ENCODE measurements around the gene PDE8A. TPM values are rescaled to one million over a fixed set of nuclear protein-coding genes. Genes with fewer than 3 reads are reported as not detected.
"Not testable (repeated sequence)": the region's sequence is repeated elsewhere in the genome, so short reads cannot be mapped to it uniquely, and the experiment has no call there.

Gene PDE8A
- total and polyA plus RNA-seq, 10 of the 15 experiments (the other 5 are each of a cell fraction or from before 2014, with no cell fraction given): 6.7 to 69.2 (median 27.2) TPM

- ChIA-PET RAD21 (ENCODE audit: unreplicated experiment) (no interaction called here), POLR2A (no interaction called here)
- 30% methylated on average over 3 of the region's 3 CpGs for WGBS (ENCODE audit: insufficient coverage, insufficient replicate concordance, low lambda C conversion rate, missing lambda C conversion rate)
These were observed 198.0 kb downstream of the PDE8A start for GRCh38 chr15:85179700-85180099.

GRCh38 chr15:85185350-85185749 lies 203.7 kb downstream of the PDE8A start:
- H4K20me1 ChIP-seq (ENCODE audit: control insufficient read depth, insufficient read depth); H3K27ac ChIP-seq (ENCODE audit: control insufficient read depth, insufficient read depth); H3K79me2 ChIP-seq (ENCODE audit: control insufficient read depth, insufficient read depth, low read length); H3K4me3 ChIP-seq; H3K27me3 ChIP-seq (replicated peaks in 1 of 2; ENCODE audit: control insufficient read depth in 2 of 2, insufficient read depth in 2 of 2, low read length in 1 of 2); POLR2A ChIA-PET; H3K4me2 ChIP-seq (ENCODE audit: control insufficient read depth, insufficient read depth); BruUV-seq (replicated peaks); H3K9me3 ChIP-seq (replicated peaks; ENCODE audit: control insufficient read depth, insufficient read depth, low read length); in situ Hi-C loops (cut with MboI); RAD21 ChIA-PET (ENCODE audit: unreplicated experiment); H2AFZ ChIP-seq (ENCODE audit: control insufficient read depth, low read depth, low read length); H3K36me3 ChIP-seq (ENCODE audit: control insufficient read depth in 2 of 2, insufficient read depth in 2 of 2, low read length in 1 of 2); DNase-seq (ENCODE audit: low read depth, low spot score); H3K4me1 ChIP-seq (ENCODE audit: control insufficient read depth, insufficient read depth, low read length); H3K9ac ChIP-seq (ENCODE audit: control insufficient read depth, insufficient read depth, low read length); CTCF ChIA-PET; ATAC-seq; FAIRE-seq; intact Hi-C loops (cut with micrococcal nuclease; ENCODE audit: unreplicated experiment): not testable (repeated sequence)
- 51% methylated on average over 11 of the region's 11 CpGs for WGBS (ENCODE audit: insufficient coverage, insufficient replicate concordance, low lambda C conversion rate, missing lambda C conversion rate)
- SMC1A ChIA-PET (ENCODE audit: uncharacterized antibody, unreplicated experiment): interaction anchor here (0.7 kb wide), 1 partner anchor 227 kb away, joined by 4 read pairs; no protein-coding TSS in a partner anchor

More at GRCh38 chr15:85179700-85180099, 198.0 kb downstream of the PDE8A start:
- TF ChIP-seq E2F4 (IDR thresholded peaks at IDR 0.05; ENCODE audit: low read depth, low read length) (no peak), HDAC6 (IDR thresholded peaks at IDR 0.05; ENCODE audit: unreplicated experiment) (no peak), CEBPB (IDR thresholded peaks at IDR 0.05; ENCODE audit: borderline replicate concordance in 1 of 2, low read depth in 2 of 2, low read length in 2 of 2) (no peak)
- Histone ChIP-seq H4K20me1 (ENCODE audit: control insufficient read depth, insufficient read depth) (no peaks in the 10 kb centered on the region), H3K27ac (ENCODE audit: control insufficient read depth, insufficient read depth) (no peak overlapping the region), H2AFZ (ENCODE audit: control insufficient read depth, low read depth, low read length) (no peak overlapping the region), H3K4me3 (no peak overlapping the region), H3K36me3 (ENCODE audit: control insufficient read depth in 2 of 2, insufficient read depth in 2 of 2, low read length in 1 of 2) (no peaks in the 10 kb centered on the region), H3K79me2 (ENCODE audit: control insufficient read depth, insufficient read depth, low read length) (no peaks in the 10 kb centered on the region), H3K9me3 (replicated peaks; ENCODE audit: control insufficient read depth, insufficient read depth, low read length) (no peaks in the 10 kb centered on the region), H3K27me3 (replicated peaks in 1 of 2; ENCODE audit: control insufficient read depth in 2 of 2, insufficient read depth in 2 of 2, low read length in 1 of 2) (peaks cover 0 to 3% of the 10 kb centered on the region in 2 experiments; a peak in 2 of 4 replicates), H3K4me2 (ENCODE audit: control insufficient read depth, insufficient read depth) (no peak overlapping the region), H3K9ac (ENCODE audit: control insufficient read depth, insufficient read depth, low read length) (no peak overlapping the region), H3K4me1 (ENCODE audit: control insufficient read depth, insufficient read depth, low read length) (no peaks in the 10 kb centered on the region)
- DNase-seq (ENCODE audit: low read depth, low spot score): no peak
- in situ Hi-C loops (cut with MboI) (loop anchor here (5.0 kb wide), 1 partner anchor 108 kb away; no protein-coding TSS in a partner anchor), intact Hi-C loops (cut with micrococcal nuclease; ENCODE audit: unreplicated experiment) (no loop called here)
- no peak for FAIRE-seq
- no peak for ATAC-seq
- CTCF ChIA-PET: no interaction called here
- no TSS peak for BruUV-seq (replicated peaks)
- SMC1A ChIA-PET (ENCODE audit: uncharacterized antibody, unreplicated experiment): no interaction called here

- H3K9ac ChIP-seq (ENCODE audit: control insufficient read depth, insufficient read depth, low read length); H2AFZ ChIP-seq (ENCODE audit: control insufficient read depth, low read depth, low read length); FAIRE-seq; CTCF ChIA-PET; POLR2A ChIA-PET; H3K27me3 ChIP-seq (replicated peaks in 1 of 2; ENCODE audit: control insufficient read depth in 2 of 2, insufficient read depth in 2 of 2, low read length in 1 of 2); H3K4me2 ChIP-seq (ENCODE audit: control insufficient read depth, insufficient read depth); RAD21 ChIA-PET (ENCODE audit: unreplicated experiment); H4K20me1 ChIP-seq (ENCODE audit: control insufficient read depth, insufficient read depth); H3K4me3 ChIP-seq; DNase-seq (ENCODE audit: low read depth, low spot score); intact Hi-C loops (cut with micrococcal nuclease; ENCODE audit: unreplicated experiment); ATAC-seq; BruUV-seq (replicated peaks); H3K27ac ChIP-seq (ENCODE audit: control insufficient read depth, insufficient read depth); SMC1A ChIA-PET (ENCODE audit: uncharacterized antibody, unreplicated experiment); H3K9me3 ChIP-seq (replicated peaks; ENCODE audit: control insufficient read depth, insufficient read depth, low read length); H3K36me3 ChIP-seq (ENCODE audit: control insufficient read depth in 2 of 2, insufficient read depth in 2 of 2, low read length in 1 of 2); in situ Hi-C loops (cut with MboI); H3K79me2 ChIP-seq (ENCODE audit: control insufficient read depth, insufficient read depth, low read length); H3K4me1 ChIP-seq (ENCODE audit: control insufficient read depth, insufficient read depth, low read length): not testable (repeated sequence)
- 74% methylated on average over 3 of the region's 3 CpGs for WGBS (ENCODE audit: insufficient coverage, insufficient replicate concordance, low lambda C conversion rate, missing lambda C conversion rate)
These were observed 206.5 kb downstream of the PDE8A start for GRCh38 chr15:85188171-85188577.
